Mesothelial cell of epicardium (in vitro differentiated cells): Measurements from ENCODE around the gene SETD1B. TPM values are rescaled to one million over a fixed set of nuclear protein-coding genes. Genes with fewer than 3 reads are reported as not detected.

Source experiments
- DNase-seq, 2 experiments: peaks; one replicate each; pipeline ENCODE4 v3.0.0; 2021; ENCODE audit warnings: low spot score in 2 of 2; ENCODE audit not compliant: unreplicated experiment in 2 of 2
- H3K27ac Mint-ChIP-seq: 2 replicates; pipeline ENCODE4 v1.8.0; 2021; ENCODE audit warnings: mixed read lengths
- H3K27me3 Mint-ChIP-seq: 2 replicates; pipeline ENCODE4 v1.8.0; 2021; ENCODE audit warnings: low read depth, mixed read lengths
- H3K36me3 Mint-ChIP-seq: 2 replicates; pipeline ENCODE4 v1.8.0; 2021; ENCODE audit warnings: mixed read lengths
- H3K4me1 Mint-ChIP-seq: 2 replicates; pipeline ENCODE4 v1.8.0; 2021; ENCODE audit warnings: mixed read lengths
- H3K4me3 Mint-ChIP-seq: 2 replicates; pipeline ENCODE4 v1.8.0; 2021; ENCODE audit warnings: mild to moderate bottlenecking, moderate library complexity, mixed read lengths
- H3K9me3 Mint-ChIP-seq: 2 replicates; pipeline ENCODE4 v1.8.0; 2021; ENCODE audit warnings: mixed read lengths
- CTCF ChIP-seq: fragments of 200-600 bp; sonication (generic); IDR thresholded peaks from one replicate; pipeline ENCODE4 v1.5.0; 2021; ENCODE audit warnings: antibody characterized with exemption; ENCODE audit not compliant: unreplicated experiment
- total RNA-seq: library from RNA; stranded (reverse); gene quantifications from 3 replicates; pipeline ENCODE4 v1.2.1, GENCODE V29; 2021

Gene SETD1B
- total RNA-seq, 1 donor from 2014 or later, result 27.2 TPM

DNA sequence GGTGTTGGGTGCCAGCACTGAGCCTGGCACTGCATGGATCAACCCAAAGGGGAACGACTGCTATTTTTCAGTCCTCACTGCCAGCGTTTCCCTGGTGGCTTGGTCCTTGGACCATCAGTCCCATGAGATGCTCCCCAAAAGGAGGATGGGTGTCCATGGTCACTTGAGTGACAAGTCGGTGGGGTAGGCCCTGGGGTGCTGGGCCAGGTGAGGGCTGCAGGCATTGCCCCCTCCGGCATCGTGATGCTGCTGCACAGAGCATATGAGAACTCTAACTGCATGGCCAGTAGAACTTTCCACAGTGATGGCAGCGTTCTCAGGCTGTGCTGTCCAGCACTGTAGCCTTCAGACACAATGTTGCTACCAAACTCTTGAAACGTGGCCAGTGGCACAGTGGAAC is 16.2 kb downstream of the SETD1B start:
- Mint-ChIP-seq H3K27ac (no peak overlapping the region), H3K4me3 (no peak overlapping the region), H3K9me3 (no peaks in the 10 kb centered on the region), H3K36me3 (peaks cover 24% of the 10 kb centered on the region), H3K27me3 (no peaks in the 10 kb centered on the region), H3K4me1 (no peaks in the 10 kb centered on the region)
- TF ChIP-seq CTCF, result no peak
- no peak for DNase-seq

- no peak for TF ChIP-seq CTCF
- DNase-seq, result no peak
- no peaks in the 10 kb centered on the region for H3K9me3 Mint-ChIP-seq
- H3K36me3 Mint-ChIP-seq, result peaks cover 24% of the 10 kb centered on the region
- H3K27me3 Mint-ChIP-seq, result no peaks in the 10 kb centered on the region
- H3K27ac Mint-ChIP-seq, result no peak overlapping the region
- no peak overlapping the region for H3K4me3 Mint-ChIP-seq
- H3K4me1 Mint-ChIP-seq, result no peaks in the 10 kb centered on the region
Observed at GRCh38 chr12:121822393-121823100, 18.7 kb downstream of the SETD1B start.

GRCh38 chr12:121823101-121823726 is 19.4 kb downstream of the SETD1B start:
- no peaks in the 10 kb centered on the region for H3K9me3 Mint-ChIP-seq
- H3K27ac Mint-ChIP-seq, result no peak overlapping the region
- no peak overlapping the region for H3K4me3 Mint-ChIP-seq
- H3K4me1 Mint-ChIP-seq, result no peaks in the 10 kb centered on the region
- H3K27me3 Mint-ChIP-seq, result no peaks in the 10 kb centered on the region
- peaks cover 21% of the 10 kb centered on the region for H3K36me3 Mint-ChIP-seq
- DNase-seq, result no peak
- no peak for TF ChIP-seq CTCF

- no peaks in the 10 kb centered on the region for H3K27me3 Mint-ChIP-seq
- H3K4me1 Mint-ChIP-seq, result no peaks in the 10 kb centered on the region
- no peak for TF ChIP-seq CTCF
- DNase-seq, result no peak
- no peak overlapping the region for H3K4me3 Mint-ChIP-seq
- no peaks in the 10 kb centered on the region for H3K9me3 Mint-ChIP-seq
- H3K27ac Mint-ChIP-seq, result no peak overlapping the region
- H3K36me3 Mint-ChIP-seq, result peaks cover 26% of the 10 kb centered on the region
Observed at GRCh38 chr12:121823727-121824115, 19.9 kb downstream of the SETD1B start.

DNA sequence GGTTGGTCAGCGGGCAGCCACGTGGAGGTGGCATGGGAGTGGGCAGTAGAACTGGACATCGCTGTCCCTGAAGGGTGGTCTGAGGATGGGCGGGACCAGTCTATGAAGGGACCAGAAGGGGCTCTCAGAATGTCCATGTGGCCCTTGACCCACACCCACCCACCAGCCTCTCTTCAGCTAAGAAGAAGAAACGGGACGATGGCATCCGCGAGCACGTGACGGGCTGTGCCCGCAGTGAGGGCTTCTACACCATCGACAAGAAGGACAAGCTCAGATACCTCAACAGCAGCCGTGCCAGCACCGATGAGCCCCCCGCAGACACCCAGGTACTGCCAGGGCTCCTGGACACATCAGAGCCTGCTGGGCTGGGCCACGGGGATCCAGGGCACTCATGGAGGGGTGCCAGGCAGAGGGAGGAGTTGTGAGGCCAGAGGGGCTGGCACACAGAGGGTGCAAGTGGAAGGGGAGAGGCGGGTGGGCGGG is 21.3 kb downstream of the SETD1B start:
- no peak overlapping the region for H3K27ac Mint-ChIP-seq
- no peaks in the 10 kb centered on the region for H3K4me1 Mint-ChIP-seq
- no peak overlapping the region for H3K4me3 Mint-ChIP-seq
- H3K27me3 Mint-ChIP-seq, result no peaks in the 10 kb centered on the region
- no peak for TF ChIP-seq CTCF
- no peak for DNase-seq
- H3K9me3 Mint-ChIP-seq, result no peaks in the 10 kb centered on the region
- peaks cover 34% of the 10 kb centered on the region for H3K36me3 Mint-ChIP-seq
